Measurements from ENCODE around the gene CCDC175. TPM values are rescaled to one million over a fixed set of nuclear protein-coding genes. Genes with fewer than 3 reads are reported as not detected.

The CCDC175 gene
- total RNA-seq, 1 experiment from 2014 or later: not detected

- POLR2A ChIA-PET: no interaction called here
- Histone ChIP-seq H3K9ac (ENCODE audit: low read length) (no peak overlapping the region), H3K4me1 (ENCODE audit: control insufficient read depth in 1 of 2, insufficient read depth in 2 of 2, low read length in 2 of 2) (no peaks in the 10 kb centered on the region), H3K9me3 (ENCODE audit: control insufficient read depth in 1 of 2, insufficient read depth in 1 of 2, low read depth in 1 of 2, low read length in 2 of 2) (0 out of 4 replicates have a peak, but pooled peaks cover 0 to 4% of the 10 kb centered on the region in 2 experiments), H4K20me1 (ENCODE audit: insufficient read depth) (no peaks in the 10 kb centered on the region), H3K27ac (ENCODE audit: low read depth, low read length) (no peak overlapping the region), H3K79me2 (ENCODE audit: insufficient read depth, low read length) (no peaks in the 10 kb centered on the region), H3K4me3 (replicated peaks in 1 of 2; ENCODE audit: low read depth in 1 of 2, low read length in 2 of 2) (no peak overlapping the region), H3K36me3 (ENCODE audit: control insufficient read depth in 1 of 2, insufficient read depth in 2 of 2, low read length in 2 of 2) (no peaks in the 10 kb centered on the region), H2AFZ (ENCODE audit: low read depth, low read length, poor library complexity, severe bottlenecking) (no peak overlapping the region), H3K9me2 (ENCODE audit: insufficient read depth) (no peaks in the 10 kb centered on the region), H3K4me2 (ENCODE audit: low read length) (no peak overlapping the region), H3K27me3 (ENCODE audit: insufficient read depth, low read length) (no peaks in the 10 kb centered on the region)
- DNase-seq (ENCODE audit: low read depth, low spot score): no peak
- CTCF ChIA-PET: no interaction called here
- intact Hi-C loops (cut with micrococcal nuclease): no loop called here
- BruUV-seq (replicated peaks): no TSS peak
- RAD21 ChIA-PET (ENCODE audit: low non-redundant PET in 1 of 2, low total read pairs in 2 of 2, uncharacterized antibody in 2 of 2, unreplicated experiment in 2 of 2): no interaction called here
- no peak for ATAC-seq
- TF ChIP-seq TCF7L2 (IDR thresholded peaks at IDR 0.05; ENCODE audit: borderline replicate concordance, extremely low read depth, insufficient read depth, insufficient read length) (no peak), CBX3 (IDR thresholded peaks at IDR 0.05; ENCODE audit: low read depth) (no peak), EGR1 (IDR thresholded peaks at IDR 0.05; ENCODE audit: low read depth) (no peak), ZFX (IDR thresholded peaks at IDR 0.05) (no peak), POLR2AphosphoS5 (IDR thresholded peaks at IDR 0.05; ENCODE audit: low read depth, low read length) (no peak), EZH2phosphoT487 (IDR thresholded peaks at IDR 0.05; ENCODE audit: borderline replicate concordance) (no peak), YY1 (IDR thresholded peaks at IDR 0.05; ENCODE audit: extremely low read depth, insufficient replicate concordance, low read depth, low read length) (no peak), FOSL1 (IDR thresholded peaks at IDR 0.05; ENCODE audit: low read depth) (no peak), ATF3 (IDR thresholded peaks at IDR 0.05) (no peak)
Observed at GRCh38 chr14:59532419-59532818, 44.2 kb downstream of the CCDC175 start.

- Histone ChIP-seq H3K79me2 (ENCODE audit: insufficient read depth, low read length) (no peaks in the 10 kb centered on the region), H3K27me3 (ENCODE audit: insufficient read depth, low read length) (no peaks in the 10 kb centered on the region), H2AFZ (ENCODE audit: low read depth, low read length, poor library complexity, severe bottlenecking) (no peak overlapping the region), H3K9ac (ENCODE audit: low read length) (no peak overlapping the region), H3K4me2 (ENCODE audit: low read length) (no peak overlapping the region), H3K27ac (ENCODE audit: low read depth, low read length) (no peak overlapping the region), H4K20me1 (ENCODE audit: insufficient read depth) (no peaks in the 10 kb centered on the region), H3K36me3 (ENCODE audit: control insufficient read depth in 1 of 2, insufficient read depth in 2 of 2, low read length in 2 of 2) (no peaks in the 10 kb centered on the region), H3K4me3 (replicated peaks in 1 of 2; ENCODE audit: low read depth in 1 of 2, low read length in 2 of 2) (no peak overlapping the region), H3K9me3 (ENCODE audit: control insufficient read depth in 1 of 2, insufficient read depth in 1 of 2, low read depth in 1 of 2, low read length in 2 of 2) (0 out of 4 replicates have a peak, but pooled peaks cover 0 to 4% of the 10 kb centered on the region in 2 experiments), H3K4me1 (ENCODE audit: control insufficient read depth in 1 of 2, insufficient read depth in 2 of 2, low read length in 2 of 2) (no peaks in the 10 kb centered on the region), H3K9me2 (ENCODE audit: insufficient read depth) (no peaks in the 10 kb centered on the region)
- DNase-seq (ENCODE audit: low read depth, low spot score) (no peak), ATAC-seq (no peak)
- intact Hi-C loops (cut with micrococcal nuclease): no loop called here
- ChIA-PET CTCF (no interaction called here), POLR2A (no interaction called here), RAD21 (ENCODE audit: low non-redundant PET in 1 of 2, low total read pairs in 2 of 2, uncharacterized antibody in 2 of 2, unreplicated experiment in 2 of 2) (no interaction called here)
- no TSS peak for BruUV-seq (replicated peaks)
- TF ChIP-seq CTCF (IDR thresholded peaks at IDR 0.05 in 2 of 3, conservative IDR thresholded peaks at IDR 0.05 in 1 of 3; ENCODE audit: borderline replicate concordance in 1 of 3, insufficient read depth in 1 of 3, low read depth in 2 of 3, low read length in 2 of 3) (no peak), EZH2 (IDR thresholded peaks at IDR 0.05) (no peak), SP1 (IDR thresholded peaks at IDR 0.05; ENCODE audit: low read depth) (no peak), ZNF274 (IDR thresholded peaks at IDR 0.05; ENCODE audit: low read depth, low read length) (no peak), SRF (IDR thresholded peaks at IDR 0.05; ENCODE audit: low read depth) (no peak), POLR2A (IDR thresholded peaks at IDR 0.05; ENCODE audit: borderline replicate concordance, extremely low read depth, insufficient read depth, insufficient read length) (no peak), POLR2AphosphoS5 (IDR thresholded peaks at IDR 0.05; ENCODE audit: low read depth, low read length) (no peak)
Observed at GRCh38 chr14:59530349-59530748, 46.3 kb downstream of the CCDC175 start.

All from HCT116 (cell line).